Ectodermal cell (in vitro differentiated cells): Measurements from ENCODE around the gene DNM3.

Source experiments
- H3K27ac ChIP-seq: 2 replicates; pipeline ENCODE4 v1.7.0; 2013; ENCODE audit warnings: mild to moderate bottlenecking, low read depth, low read length; ENCODE audit not compliant: insufficient read depth, poor library complexity, severe bottlenecking
- H3K27me3 ChIP-seq: 2 replicates; pipeline ENCODE4 v1.7.0; 2013; ENCODE audit warnings: mild to moderate bottlenecking, low read length; ENCODE audit not compliant: insufficient read depth, control insufficient read depth, poor library complexity, severe bottlenecking
- H3K36me3 ChIP-seq: one replicate; pipeline ENCODE4 v1.7.0; 2013; ENCODE audit warnings: low read length; ENCODE audit not compliant: control insufficient read depth, insufficient read depth
- H3K4me1 ChIP-seq: one replicate; pipeline ENCODE4 v1.7.0; 2013; ENCODE audit warnings: low read length; ENCODE audit not compliant: control insufficient read depth, insufficient read depth
- H3K4me3 ChIP-seq: 2 replicates; pipeline ENCODE4 v1.7.0; 2013; ENCODE audit warnings: low read depth, low read length, control low read depth; ENCODE audit not compliant: insufficient read depth
- H3K9me3 ChIP-seq: 2 replicates; pipeline ENCODE4 v1.7.0; 2013; ENCODE audit warnings: mild to moderate bottlenecking, low read length, moderate library complexity; ENCODE audit not compliant: control insufficient read depth
- WGBS, 2 experiments: methylation state at CpG; one replicate each; pipeline ENCODE4 v1.1.7; 2013; ENCODE audit warnings: missing lambda C conversion rate in 2 of 2; 5-methylcytosine and 5-hydroxymethylcytosine counted together

The DNM3 gene

DNA sequence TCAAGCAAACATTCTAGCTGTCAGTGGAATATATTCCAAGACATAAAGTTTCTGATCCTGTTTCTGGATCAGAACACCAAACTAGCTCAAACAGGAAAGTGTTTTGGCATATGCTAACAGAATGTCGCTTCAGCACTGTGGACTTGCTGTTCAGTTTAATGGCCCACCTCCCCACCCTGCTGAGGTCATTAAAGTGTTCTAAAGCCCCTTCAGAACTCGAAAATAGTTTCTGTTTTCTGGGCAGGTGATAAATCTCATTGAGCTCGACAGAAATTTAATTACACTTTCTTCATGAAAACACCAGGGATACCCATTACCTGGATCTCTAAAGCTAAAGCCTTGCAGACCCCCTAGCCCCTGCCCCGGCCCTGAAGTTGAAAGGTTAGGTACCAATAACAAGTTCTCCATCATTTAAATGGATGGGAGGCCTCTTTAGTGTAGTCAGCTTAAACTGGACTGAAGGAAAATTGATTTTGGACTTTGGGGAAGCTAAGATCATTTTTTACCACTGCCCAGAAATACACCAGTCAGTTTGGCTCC, 575.3 kb downstream of the DNM3 start:
- no peaks in the 10 kb centered on the region for H3K9me3 ChIP-seq
- H3K27me3 ChIP-seq = no peaks in the 10 kb centered on the region
- peaks cover under 1% of the 10 kb centered on the region for H3K4me1 ChIP-seq
- WGBS, 2 experiments = 88 to 89% methylated on average over 4 of the region's 4 CpGs
- H3K4me3 ChIP-seq = no peak overlapping the region
- no peak overlapping the region for H3K27ac ChIP-seq
- H3K36me3 ChIP-seq = no peaks in the 10 kb centered on the region

- Histone ChIP-seq H3K27me3 (no peaks in the 10 kb centered on the region), H3K4me3 (no peak overlapping the region), H3K4me1 (peaks cover 4% of the 10 kb centered on the region), H3K36me3 (no peaks in the 10 kb centered on the region), H3K9me3 (no peaks in the 10 kb centered on the region), H3K27ac (peak overlapping the region; percentile 46)
- 92 to 100% methylated on average over 1 of the region's 1 CpG for WGBS, 2 experiments
Measured at GRCh38 chr1:172417557-172417956, 576.3 kb downstream of the DNM3 start.

GRCh38 chr1:172420385-172420784, 579.1 kb downstream of the DNM3 start, which contains the start of gene C1orf105:
C1orf105 (plus strand) TSS chr1:172420685; CDS start chr1:172420886, 201 bp downstream.
- Histone ChIP-seq H3K4me1 (peaks cover 4% of the 10 kb centered on the region), H3K27me3 (no peaks in the 10 kb centered on the region), H3K9me3 (no peaks in the 10 kb centered on the region), H3K27ac (no peak within 1 kb of the TSS), H3K36me3 (no peaks in the 10 kb centered on the region), H3K4me3 (no peak within 1 kb of the TSS)
- 78 to 95% methylated on average over 1 of the region's 1 CpG for WGBS, 2 experiments

GRCh38 chr1:172421974-172422604, 580.8 kb downstream of the DNM3 start:
- peaks cover 4% of the 10 kb centered on the region for H3K4me1 ChIP-seq
- H3K27ac ChIP-seq = no peak overlapping the region
- no peaks in the 10 kb centered on the region for H3K9me3 ChIP-seq
- H3K36me3 ChIP-seq = no peaks in the 10 kb centered on the region
- H3K27me3 ChIP-seq = no peaks in the 10 kb centered on the region
- H3K4me3 ChIP-seq = no peak overlapping the region
- 93 to 96% methylated on average over 5 of the region's 5 CpGs for WGBS, 2 experiments

- peaks cover 4% of the 10 kb centered on the region for H3K4me1 ChIP-seq
- 83 to 90% methylated on average over 2 of the region's 2 CpGs for WGBS, 2 experiments
- H3K4me3 ChIP-seq = no peak overlapping the region
- H3K36me3 ChIP-seq = no peaks in the 10 kb centered on the region
- no peak overlapping the region for H3K27ac ChIP-seq
- no peaks in the 10 kb centered on the region for H3K9me3 ChIP-seq
- H3K27me3 ChIP-seq = no peaks in the 10 kb centered on the region
Measured at GRCh38 chr1:172423336-172423735, 582.0 kb downstream of the DNM3 start.

GRCh38 chr1:172425339-172425738, 584.0 kb downstream of the DNM3 start:
- Histone ChIP-seq H3K4me3 (no peak overlapping the region), H3K27me3 (no peaks in the 10 kb centered on the region), H3K36me3 (no peaks in the 10 kb centered on the region), H3K27ac (no peak overlapping the region), H3K9me3 (no peaks in the 10 kb centered on the region), H3K4me1 (peaks cover 4% of the 10 kb centered on the region)
- WGBS, 2 experiments = 96 to 99% methylated on average over 3 of the region's 3 CpGs

GRCh38 chr1:172427191-172427590, 585.9 kb downstream of the DNM3 start:
- no peaks in the 10 kb centered on the region for H3K27me3 ChIP-seq
- H3K4me3 ChIP-seq = no peak overlapping the region
- no peaks in the 10 kb centered on the region for H3K9me3 ChIP-seq
- 90 to 94% methylated on average over 2 of the region's 2 CpGs for WGBS, 2 experiments
- H3K27ac ChIP-seq = no peak overlapping the region
- no peaks in the 10 kb centered on the region for H3K36me3 ChIP-seq
- H3K4me1 ChIP-seq = no peaks in the 10 kb centered on the region

DNA sequence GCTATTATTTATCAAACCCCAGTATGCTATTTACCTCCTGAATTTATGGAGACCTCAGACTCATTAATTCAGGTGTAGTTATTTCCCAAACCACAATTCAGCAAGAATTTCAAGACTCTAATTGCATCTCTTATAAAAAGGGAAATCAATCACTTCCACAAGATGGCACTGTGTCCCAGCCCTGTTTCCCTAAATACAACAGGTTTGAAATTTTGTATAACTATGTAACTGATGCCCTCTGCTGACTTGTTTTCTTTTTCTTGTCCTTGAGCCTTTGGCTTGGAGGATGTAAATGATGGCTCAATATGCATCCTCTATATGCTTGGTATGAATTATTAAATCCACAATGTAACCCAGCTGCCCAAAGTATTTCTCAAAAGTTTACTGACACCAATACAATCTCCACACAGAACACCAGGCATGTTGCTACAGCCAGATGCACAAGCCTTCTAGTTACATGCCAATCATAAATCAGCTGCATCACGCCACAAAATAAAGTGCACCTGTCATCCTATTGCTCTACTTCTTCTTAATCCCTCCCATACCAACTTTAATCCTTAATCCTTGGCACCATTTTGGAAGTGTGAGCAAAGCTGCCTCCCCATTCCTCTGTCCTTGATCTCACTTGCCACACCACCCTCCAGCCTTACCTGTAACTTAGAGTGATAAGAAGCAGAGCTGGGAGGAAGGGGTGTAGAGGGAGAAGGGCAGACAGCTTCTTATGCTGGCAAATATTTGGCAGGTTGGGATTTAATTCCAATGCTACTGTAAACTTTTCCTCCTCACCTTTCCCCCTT, 588.2 kb downstream of the DNM3 start:
- H3K27ac ChIP-seq = no peak overlapping the region
- no peaks in the 10 kb centered on the region for H3K27me3 ChIP-seq
- 92 to 94% methylated on average over 1 of the region's 1 CpG for WGBS, 2 experiments
- no peaks in the 10 kb centered on the region for H3K36me3 ChIP-seq
- H3K4me3 ChIP-seq = no peak overlapping the region
- H3K9me3 ChIP-seq = no peaks in the 10 kb centered on the region
- no peaks in the 10 kb centered on the region for H3K4me1 ChIP-seq

GRCh38 chr1:172430128-172430454, 588.8 kb downstream of the DNM3 start:
- Histone ChIP-seq H3K4me1 (no peaks in the 10 kb centered on the region), H3K9me3 (no peaks in the 10 kb centered on the region), H3K27me3 (no peaks in the 10 kb centered on the region), H3K36me3 (no peaks in the 10 kb centered on the region), H3K4me3 (no peak overlapping the region), H3K27ac (no peak overlapping the region)
- WGBS, 2 experiments = 100% methylated on average over 1 of the region's 1 CpG; no CpG with 5 or more reads in 1 of the 2 experiments

GRCh38 chr1:172431204-172431603, 589.9 kb downstream of the DNM3 start:
- Histone ChIP-seq H3K4me1 (no peaks in the 10 kb centered on the region), H3K36me3 (no peaks in the 10 kb centered on the region), H3K27me3 (no peaks in the 10 kb centered on the region), H3K4me3 (no peak overlapping the region), H3K9me3 (no peaks in the 10 kb centered on the region), H3K27ac (no peak overlapping the region)
- WGBS, 2 experiments = 96 to 100% methylated on average over 1 to 2 of the region's 2 CpGs
